Measurements from ENCODE around the gene PIK3CB.
"Not testable (repeated sequence)": the region's sequence is repeated elsewhere in the genome, so short reads cannot be mapped to it uniquely, and the experiment has no call there.

PIK3CB gene

DNA sequence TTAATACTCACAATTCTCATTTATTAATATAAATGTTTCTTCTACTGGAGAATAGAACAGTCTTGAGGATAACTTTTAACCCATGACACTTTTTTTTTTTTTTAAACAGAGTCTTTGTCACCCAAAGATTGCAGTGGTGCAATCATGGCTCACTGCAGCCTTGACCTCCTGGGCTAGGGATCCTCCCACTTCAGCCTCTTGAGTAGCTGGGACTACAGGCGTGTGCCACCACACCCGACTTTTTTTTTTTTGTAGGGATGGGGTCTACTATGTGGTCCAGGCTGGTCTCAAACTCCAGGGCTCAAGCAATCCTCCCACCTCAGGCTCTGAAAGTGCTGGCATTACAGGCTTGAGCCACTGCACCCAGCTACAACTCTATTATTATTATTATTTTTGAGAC is 34.5 kb downstream of the PIK3CB start:
- H3K9me3 ChIP-seq (ENCODE audit: insufficient read depth, low read depth, low read length): no peaks in the 10 kb centered on the region
- no peak overlapping the region for H3K27ac ChIP-seq (ENCODE audit: low read length)
- no peaks in the 10 kb centered on the region for H3K4me1 ChIP-seq (ENCODE audit: insufficient read depth, low read length)

DNA sequence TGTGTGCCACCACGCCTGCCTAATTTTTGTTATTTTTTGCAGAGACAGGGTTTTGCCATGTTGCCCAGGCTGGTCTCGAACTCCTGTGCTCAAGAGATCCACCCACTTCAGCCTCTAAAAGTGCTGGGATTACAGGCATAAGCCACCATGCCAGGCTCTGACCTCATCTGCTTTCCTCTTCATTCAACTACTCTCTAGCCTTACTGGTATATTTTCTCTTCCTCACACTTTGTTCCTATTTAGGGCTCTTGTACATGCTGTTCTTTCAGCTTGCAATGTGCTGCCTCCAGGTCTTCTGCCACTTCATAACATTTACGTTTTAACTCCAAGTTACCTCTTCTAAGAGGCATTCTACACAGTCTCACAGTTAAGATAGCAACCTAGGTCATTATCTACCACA is 34.9 kb downstream of the PIK3CB start:
- H3K9ac ChIP-seq (ENCODE audit: low read depth, low read length): no peak overlapping the region
- no peaks in the 10 kb centered on the region for H3K9me3 ChIP-seq (ENCODE audit: insufficient read depth, low read depth, low read length)
- no peaks in the 10 kb centered on the region for H3K36me3 ChIP-seq (ENCODE audit: insufficient read depth, low read depth, low read length)
- H3K27me3 ChIP-seq (ENCODE audit: insufficient read depth, low read length): no peaks in the 10 kb centered on the region
- no peak overlapping the region for H3K27ac ChIP-seq (ENCODE audit: low read length)
- no peaks in the 10 kb centered on the region for H3K4me1 ChIP-seq (ENCODE audit: insufficient read depth, low read length)
- H3K4me3 ChIP-seq (ENCODE audit: low read length): no peak overlapping the region

More for the DNA sequence above, 34.5 kb downstream of the PIK3CB start:
- Histone ChIP-seq H3K9ac (ENCODE audit: low read depth, low read length) (no peak overlapping the region), H3K27me3 (ENCODE audit: insufficient read depth, low read length) (no peaks in the 10 kb centered on the region), H3K36me3 (ENCODE audit: insufficient read depth, low read depth, low read length) (no peaks in the 10 kb centered on the region), H3K4me3 (ENCODE audit: low read length) (no peak overlapping the region)

DNA sequence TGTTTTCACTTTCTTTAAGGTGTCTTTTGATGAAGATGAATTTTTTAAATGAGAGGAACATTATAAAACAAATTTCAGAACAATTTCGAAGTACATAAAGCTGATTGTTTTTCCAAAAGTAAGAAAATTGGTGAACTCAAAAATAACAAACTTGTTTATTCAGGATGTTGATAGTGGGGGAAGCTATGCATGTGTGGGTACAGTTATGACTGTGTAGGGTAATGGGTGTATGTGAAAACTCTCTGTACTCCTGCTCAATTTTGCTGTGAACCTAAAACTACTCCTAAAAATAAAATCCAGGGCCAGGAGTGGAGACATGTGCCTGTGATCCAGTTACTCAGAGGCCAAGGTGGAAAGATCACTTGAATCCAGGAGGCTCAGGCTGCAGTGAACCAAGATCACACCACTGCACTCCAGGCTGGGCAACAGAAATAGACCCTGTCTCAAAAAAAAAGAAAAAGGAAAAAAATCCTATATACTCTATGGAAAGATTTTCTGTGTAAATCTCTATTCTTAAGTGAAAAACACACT is 37.2 kb downstream of the PIK3CB start:
- Histone ChIP-seq H3K27ac (ENCODE audit: low read length) (no peak overlapping the region), H3K4me1 (ENCODE audit: insufficient read depth, low read length) (no peaks in the 10 kb centered on the region), H3K27me3 (ENCODE audit: insufficient read depth, low read length) (no peaks in the 10 kb centered on the region), H3K36me3 (ENCODE audit: insufficient read depth, low read depth, low read length) (peaks cover 5% of the 10 kb centered on the region; the same call in 1 of the 2 replicates), H3K9ac (ENCODE audit: low read depth, low read length) (no peak overlapping the region), H3K9me3 (ENCODE audit: insufficient read depth, low read depth, low read length) (no peaks in the 10 kb centered on the region), H3K4me3 (ENCODE audit: low read length) (no peak overlapping the region)

DNA sequence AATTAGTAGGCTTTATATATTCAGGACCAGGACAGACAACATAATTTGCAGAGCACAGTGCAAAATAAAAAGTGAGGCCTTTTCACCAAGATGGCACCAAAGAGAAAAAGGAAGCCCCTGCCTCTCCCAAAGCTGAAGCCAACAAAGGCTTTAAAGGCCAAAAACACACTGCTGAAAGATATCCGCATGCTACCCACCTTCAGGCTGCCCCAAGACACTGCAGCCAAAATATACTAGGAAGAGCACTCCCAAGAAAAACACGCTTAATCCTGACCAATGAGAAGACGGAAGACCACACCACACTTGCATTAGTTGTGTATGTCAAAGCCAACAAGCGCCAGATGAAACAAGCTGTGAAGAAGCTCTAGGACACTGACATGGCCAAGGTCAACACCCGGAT is 38.0 kb downstream of the PIK3CB start:
- Histone ChIP-seq H3K9me3 (ENCODE audit: insufficient read depth, low read depth, low read length) (no peaks in the 10 kb centered on the region), H3K27me3 (ENCODE audit: insufficient read depth, low read length) (no peaks in the 10 kb centered on the region), H3K4me3 (ENCODE audit: low read length) (no peak overlapping the region), H3K9ac (ENCODE audit: low read depth, low read length) (no peak overlapping the region), H3K4me1 (ENCODE audit: insufficient read depth, low read length) (no peaks in the 10 kb centered on the region), H3K36me3 (ENCODE audit: insufficient read depth, low read depth, low read length) (peaks cover 5% of the 10 kb centered on the region; the same call in 1 of the 2 replicates), H3K27ac (ENCODE audit: low read length) (no peak overlapping the region)

DNA sequence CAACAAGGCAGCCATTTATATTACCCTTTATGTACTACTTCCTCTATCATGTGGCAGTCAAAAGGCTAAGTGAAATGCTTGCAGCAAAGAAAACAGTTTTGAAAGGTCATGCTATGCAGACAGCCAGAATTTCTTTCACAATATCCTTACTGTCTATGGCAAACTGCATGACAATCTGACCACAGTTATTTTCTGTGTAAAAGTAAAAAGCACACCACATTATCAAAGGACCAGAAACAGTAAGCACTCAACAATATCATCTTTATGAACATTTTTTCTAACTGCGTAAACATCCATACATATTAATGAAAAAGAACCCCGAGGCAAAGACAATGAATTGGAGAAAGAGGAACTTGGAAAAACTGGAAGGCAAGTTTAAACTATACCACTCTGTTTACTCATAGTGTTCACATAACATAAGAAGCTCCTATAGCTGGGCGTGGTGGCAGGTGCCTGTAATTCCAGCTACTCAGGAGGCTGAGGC is 47.9 kb downstream of the PIK3CB start:
- Histone ChIP-seq H3K4me3 (ENCODE audit: low read length) (no peak overlapping the region), H3K36me3 (ENCODE audit: insufficient read depth, low read depth, low read length) (no peaks in the 10 kb centered on the region), H3K9ac (ENCODE audit: low read depth, low read length) (no peak overlapping the region), H3K4me1 (ENCODE audit: insufficient read depth, low read length) (no peaks in the 10 kb centered on the region), H3K9me3 (ENCODE audit: insufficient read depth, low read depth, low read length) (no peaks in the 10 kb centered on the region), H3K27ac (ENCODE audit: low read length) (no peak overlapping the region), H3K27me3 (ENCODE audit: insufficient read depth, low read length) (no peaks in the 10 kb centered on the region)

DNA sequence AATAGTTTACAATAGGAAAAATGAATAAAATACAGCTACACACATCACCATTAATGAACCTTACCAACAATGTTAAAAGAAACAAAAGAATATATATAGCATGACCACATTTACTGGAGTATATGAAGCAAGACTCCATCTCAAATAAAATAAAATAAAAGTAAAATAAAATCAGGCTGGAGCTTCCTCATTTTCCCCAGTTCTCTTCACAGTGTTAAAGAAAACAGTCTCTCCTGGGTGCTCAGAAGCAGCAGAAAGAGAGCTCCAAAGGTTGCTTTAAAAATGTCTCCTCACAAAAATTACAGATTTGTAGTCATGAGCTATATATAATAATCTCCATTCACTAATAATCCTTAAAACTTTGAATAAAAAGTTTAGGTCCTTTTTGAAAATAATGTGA is 48.8 kb downstream of the PIK3CB start:
- H3K27ac ChIP-seq (ENCODE audit: low read length): no peak overlapping the region
- no peak overlapping the region for H3K4me3 ChIP-seq (ENCODE audit: low read length)
- no peaks in the 10 kb centered on the region for H3K4me1 ChIP-seq (ENCODE audit: insufficient read depth, low read length)
- H3K9me3 ChIP-seq (ENCODE audit: insufficient read depth, low read depth, low read length): no peaks in the 10 kb centered on the region
- no peaks in the 10 kb centered on the region for H3K27me3 ChIP-seq (ENCODE audit: insufficient read depth, low read length)
- H3K36me3 ChIP-seq (ENCODE audit: insufficient read depth, low read depth, low read length): no peaks in the 10 kb centered on the region
- H3K9ac ChIP-seq (ENCODE audit: low read depth, low read length): no peak overlapping the region

DNA sequence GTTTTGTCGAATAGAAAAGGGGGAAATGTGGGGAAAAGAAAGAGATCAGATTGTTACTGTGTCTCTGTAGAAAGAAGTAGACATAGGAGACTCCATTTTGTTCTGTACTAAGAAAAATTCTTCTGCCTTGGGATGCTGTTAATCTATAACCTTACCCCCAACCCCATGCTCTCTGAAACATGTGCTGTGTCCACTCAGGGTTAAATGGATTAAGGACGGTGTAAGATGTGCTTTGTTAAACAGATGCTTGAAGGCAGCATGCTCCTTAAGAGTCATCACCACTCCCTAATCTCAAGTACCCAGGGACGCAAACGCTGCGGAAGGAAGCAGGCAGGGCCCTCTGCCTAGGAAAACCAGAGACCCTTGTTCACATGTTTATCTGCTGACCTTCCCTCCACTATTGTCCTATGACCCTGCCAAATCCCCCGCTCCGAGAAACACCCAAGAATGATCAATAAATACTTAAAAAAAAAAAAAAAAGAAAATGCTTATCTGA is 49.3 kb downstream of the PIK3CB start:
- H3K9me3 ChIP-seq (ENCODE audit: insufficient read depth, low read depth, low read length); H3K4me1 ChIP-seq (ENCODE audit: insufficient read depth, low read length); H3K4me3 ChIP-seq (ENCODE audit: low read length); H3K9ac ChIP-seq (ENCODE audit: low read depth, low read length); H3K36me3 ChIP-seq (ENCODE audit: insufficient read depth, low read depth, low read length); H3K27me3 ChIP-seq (ENCODE audit: insufficient read depth, low read length); H3K27ac ChIP-seq (ENCODE audit: low read length): not testable (repeated sequence)

DNA sequence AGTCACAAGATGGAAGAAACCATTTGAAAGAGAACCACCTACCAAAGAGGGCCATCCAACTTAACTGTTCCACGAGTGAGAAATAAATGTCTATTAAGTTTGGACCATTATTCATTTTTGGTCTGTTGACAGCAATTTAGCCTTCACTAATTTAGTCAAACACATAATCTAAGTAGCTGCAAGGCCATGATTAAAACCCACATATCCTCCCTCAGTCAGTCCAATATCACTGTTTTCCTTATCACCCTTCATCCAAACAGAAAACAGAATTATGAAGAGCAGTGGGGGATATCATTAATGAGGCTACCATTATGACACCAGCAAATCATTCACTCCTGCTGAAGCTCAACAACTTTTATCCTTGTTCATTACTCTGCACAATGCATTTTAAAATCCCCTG is 52.0 kb downstream of the PIK3CB start:
- H3K9ac ChIP-seq (ENCODE audit: low read depth, low read length): no peak overlapping the region
- no peak overlapping the region for H3K27ac ChIP-seq (ENCODE audit: low read length)
- H3K4me3 ChIP-seq (ENCODE audit: low read length): no peak overlapping the region
- no peaks in the 10 kb centered on the region for H3K4me1 ChIP-seq (ENCODE audit: insufficient read depth, low read length)
- no peaks in the 10 kb centered on the region for H3K36me3 ChIP-seq (ENCODE audit: insufficient read depth, low read depth, low read length)
- no peaks in the 10 kb centered on the region for H3K27me3 ChIP-seq (ENCODE audit: insufficient read depth, low read length)
- no peaks in the 10 kb centered on the region for H3K9me3 ChIP-seq (ENCODE audit: insufficient read depth, low read depth, low read length)

DNA sequence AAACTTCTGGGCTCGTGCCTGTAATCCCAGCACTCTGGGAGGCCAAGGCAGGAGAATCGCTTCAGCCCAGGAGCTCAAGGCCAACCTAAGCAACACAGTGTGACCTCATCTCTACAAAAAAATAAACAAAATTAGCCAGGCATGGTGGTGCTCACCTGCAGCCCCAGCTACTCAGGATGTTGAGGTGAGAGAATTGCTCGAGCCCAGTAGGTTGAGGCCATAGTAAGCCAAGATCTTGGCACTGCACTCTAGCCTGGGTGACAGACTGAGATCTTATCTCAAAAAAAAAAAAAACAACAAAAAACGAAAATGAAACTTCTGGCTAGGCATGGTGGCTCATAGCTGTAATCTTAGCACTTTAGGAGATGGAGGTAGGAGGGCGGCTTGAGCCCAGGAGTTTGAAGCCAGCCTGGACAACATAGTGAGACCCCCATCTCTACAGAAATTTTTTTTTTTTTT is 53.7 kb downstream of the PIK3CB start:
- Histone ChIP-seq H3K4me3 (ENCODE audit: low read length) (no peak overlapping the region), H3K27ac (ENCODE audit: low read length) (no peak overlapping the region), H3K36me3 (ENCODE audit: insufficient read depth, low read depth, low read length) (no peaks in the 10 kb centered on the region), H3K4me1 (ENCODE audit: insufficient read depth, low read length) (no peaks in the 10 kb centered on the region), H3K9ac (ENCODE audit: low read depth, low read length) (no peak overlapping the region), H3K9me3 (ENCODE audit: insufficient read depth, low read depth, low read length) (no peaks in the 10 kb centered on the region), H3K27me3 (ENCODE audit: insufficient read depth, low read length) (no peaks in the 10 kb centered on the region)

DNA sequence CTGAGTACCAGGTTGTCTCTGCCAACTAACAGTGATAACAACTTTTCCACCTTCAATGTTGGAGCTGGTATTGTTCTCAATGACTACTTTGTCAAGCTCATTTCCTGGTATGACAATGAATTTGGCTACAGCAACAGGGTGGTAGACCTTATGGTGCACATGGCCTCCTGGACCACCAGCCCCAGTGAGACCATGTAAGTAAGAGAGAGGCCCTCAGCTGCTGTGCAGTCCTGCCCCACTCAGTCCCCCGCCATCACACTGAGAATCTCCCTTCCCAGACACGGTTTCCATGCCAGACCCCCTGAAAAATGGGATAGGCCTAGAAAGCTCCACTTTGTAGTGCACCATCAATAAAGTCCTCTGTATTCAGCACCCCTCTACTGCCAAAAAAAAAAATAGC is 56.1 kb downstream of the PIK3CB start:
- peaks cover 5% of the 10 kb centered on the region; the same call in 1 of the 2 replicates for H3K4me1 ChIP-seq (ENCODE audit: insufficient read depth, low read length)
- no peaks in the 10 kb centered on the region for H3K36me3 ChIP-seq (ENCODE audit: insufficient read depth, low read depth, low read length)
- no peak overlapping the region for H3K27ac ChIP-seq (ENCODE audit: low read length)
- no peak overlapping the region for H3K9ac ChIP-seq (ENCODE audit: low read depth, low read length)
- H3K4me3 ChIP-seq (ENCODE audit: low read length): no peak overlapping the region
- no peaks in the 10 kb centered on the region for H3K27me3 ChIP-seq (ENCODE audit: insufficient read depth, low read length)
- H3K9me3 ChIP-seq (ENCODE audit: insufficient read depth, low read depth, low read length): no peaks in the 10 kb centered on the region

DNA sequence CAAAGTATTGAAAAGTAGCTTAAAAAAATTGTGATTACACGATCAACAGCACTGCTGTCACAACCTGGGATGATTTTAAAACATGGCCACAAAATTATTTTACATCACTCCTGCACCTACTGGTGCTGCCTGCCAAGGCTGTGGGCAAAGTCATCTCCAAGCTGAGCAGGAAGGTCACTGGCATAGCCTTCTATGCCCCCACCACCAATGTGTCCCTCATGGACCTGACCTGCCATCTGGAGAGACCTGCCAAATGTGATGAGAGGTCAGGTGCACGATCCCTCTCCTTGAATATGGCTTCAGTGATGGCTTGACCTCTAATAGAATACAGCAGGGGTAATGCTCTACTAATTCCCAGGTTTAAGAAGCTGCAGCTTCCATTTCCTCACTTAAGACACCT is 57.8 kb downstream of the PIK3CB start:
- Histone ChIP-seq H3K4me1 (ENCODE audit: insufficient read depth, low read length) (peaks cover 5% of the 10 kb centered on the region; the same call in 1 of the 2 replicates), H3K9me3 (ENCODE audit: insufficient read depth, low read depth, low read length) (no peaks in the 10 kb centered on the region), H3K27me3 (ENCODE audit: insufficient read depth, low read length) (no peaks in the 10 kb centered on the region), H3K9ac (ENCODE audit: low read depth, low read length) (no peak overlapping the region), H3K36me3 (ENCODE audit: insufficient read depth, low read depth, low read length) (no peaks in the 10 kb centered on the region), H3K4me3 (ENCODE audit: low read length) (no peak overlapping the region), H3K27ac (ENCODE audit: low read length) (no peak overlapping the region)

DNA sequence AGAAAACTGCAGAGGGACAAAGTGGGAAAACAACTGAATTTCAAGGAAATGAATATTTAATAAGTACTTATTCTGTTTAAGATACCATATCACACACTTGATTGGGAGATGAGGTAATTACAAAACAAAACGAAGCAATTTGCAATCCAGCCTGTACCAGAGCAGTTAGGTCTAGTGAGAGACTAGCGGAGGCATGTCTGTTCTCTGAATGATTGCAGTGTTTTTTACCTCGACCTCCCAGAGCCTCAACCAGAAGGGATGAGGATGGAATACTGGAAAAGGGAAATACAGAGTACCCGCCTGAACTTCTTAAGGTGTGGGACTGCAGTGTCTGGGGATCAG is 59.5 kb downstream of the PIK3CB start:
- no peaks in the 10 kb centered on the region for H3K27me3 ChIP-seq (ENCODE audit: insufficient read depth, low read length)
- H3K4me1 ChIP-seq (ENCODE audit: insufficient read depth, low read length): peaks cover 5% of the 10 kb centered on the region; the same call in 1 of the 2 replicates
- no peak overlapping the region for H3K4me3 ChIP-seq (ENCODE audit: low read length)
- no peaks in the 10 kb centered on the region for H3K36me3 ChIP-seq (ENCODE audit: insufficient read depth, low read depth, low read length)
- H3K9ac ChIP-seq (ENCODE audit: low read depth, low read length): no peak overlapping the region
- no peaks in the 10 kb centered on the region for H3K9me3 ChIP-seq (ENCODE audit: insufficient read depth, low read depth, low read length)
- no peak overlapping the region for H3K27ac ChIP-seq (ENCODE audit: low read length)

Measured in iPS-20b (cell line).